ENCODE results near the gene USH1C. TPM values are rescaled to one million over a fixed set of nuclear protein-coding genes. Genes with fewer than 3 reads are reported as not detected.
A peak's percentile ranks its signal among the peaks of the same experiment; 100 is the strongest.

The USH1C gene
- total RNA-seq, 1 donor = not detected

DNA sequence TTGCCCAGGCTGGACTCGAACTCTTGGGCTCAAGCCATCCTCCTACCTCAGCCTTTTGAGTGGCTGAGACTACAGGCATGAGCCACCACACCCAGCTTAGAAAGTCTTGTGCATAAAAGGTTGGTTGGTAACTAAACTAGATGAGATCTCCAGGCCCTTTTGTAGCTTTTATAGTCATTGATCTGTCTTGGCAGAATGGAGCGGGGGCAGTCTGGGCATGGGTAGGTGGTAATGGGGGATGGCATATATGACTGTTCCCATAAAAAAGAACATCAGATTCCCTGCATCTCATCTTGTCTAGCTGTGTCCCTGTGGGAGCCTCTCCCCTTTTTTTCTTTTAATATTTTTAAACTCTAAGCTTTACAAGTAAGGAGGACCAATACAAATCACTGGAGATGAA, 97.7 kb downstream of the USH1C start:
- Histone ChIP-seq H3K27ac (ENCODE audit: low read depth, low read length) (no peak overlapping the region), H4K20me1 (ENCODE audit: insufficient read depth, low read length) (no peaks in the 10 kb centered on the region), H2AFZ (ENCODE audit: low read length) (no peak overlapping the region), H3K79me2 (ENCODE audit: insufficient read depth, low read length) (no peaks in the 10 kb centered on the region), H3K4me2 (ENCODE audit: insufficient read depth, low read length) (no peak overlapping the region), H3K4me3 (ENCODE audit: insufficient read depth, low read length) (no peak overlapping the region), H3K4me1 (ENCODE audit: insufficient read depth, low read length) (no peaks in the 10 kb centered on the region), H3K9me3 (ENCODE audit: low read depth, low read length) (no peaks in the 10 kb centered on the region), H3K36me3 (ENCODE audit: insufficient read depth, low read length) (no peaks in the 10 kb centered on the region), H3K27me3 (ENCODE audit: insufficient read depth, low read length) (peaks cover 13% of the 10 kb centered on the region)
- no peak for DNase-seq (ENCODE audit: insufficient read length, low spot score, missing footprints)
- TF ChIP-seq, protein P1, sequence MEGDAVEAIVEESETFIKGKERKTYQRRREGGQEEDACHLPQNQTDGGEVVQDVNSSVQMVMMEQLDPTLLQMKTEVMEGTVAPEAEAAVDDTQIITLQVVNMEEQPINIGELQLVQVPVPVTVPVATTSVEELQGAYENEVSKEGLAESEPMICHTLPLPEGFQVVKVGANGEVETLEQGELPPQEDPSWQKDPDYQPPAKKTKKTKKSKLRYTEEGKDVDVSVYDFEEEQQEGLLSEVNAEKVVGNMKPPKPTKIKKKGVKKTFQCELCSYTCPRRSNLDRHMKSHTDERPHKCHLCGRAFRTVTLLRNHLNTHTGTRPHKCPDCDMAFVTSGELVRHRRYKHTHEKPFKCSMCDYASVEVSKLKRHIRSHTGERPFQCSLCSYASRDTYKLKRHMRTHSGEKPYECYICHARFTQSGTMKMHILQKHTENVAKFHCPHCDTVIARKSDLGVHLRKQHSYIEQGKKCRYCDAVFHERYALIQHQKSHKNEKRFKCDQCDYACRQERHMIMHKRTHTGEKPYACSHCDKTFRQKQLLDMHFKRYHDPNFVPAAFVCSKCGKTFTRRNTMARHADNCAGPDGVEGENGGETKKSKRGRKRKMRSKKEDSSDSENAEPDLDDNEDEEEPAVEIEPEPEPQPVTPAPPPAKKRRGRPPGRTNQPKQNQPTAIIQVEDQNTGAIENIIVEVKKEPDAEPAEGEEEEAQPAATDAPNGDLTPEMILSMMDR (IDR thresholded peaks at IDR 0.05; ENCODE audit: extremely low read depth, low read depth, low read length) = no peak

DNA sequence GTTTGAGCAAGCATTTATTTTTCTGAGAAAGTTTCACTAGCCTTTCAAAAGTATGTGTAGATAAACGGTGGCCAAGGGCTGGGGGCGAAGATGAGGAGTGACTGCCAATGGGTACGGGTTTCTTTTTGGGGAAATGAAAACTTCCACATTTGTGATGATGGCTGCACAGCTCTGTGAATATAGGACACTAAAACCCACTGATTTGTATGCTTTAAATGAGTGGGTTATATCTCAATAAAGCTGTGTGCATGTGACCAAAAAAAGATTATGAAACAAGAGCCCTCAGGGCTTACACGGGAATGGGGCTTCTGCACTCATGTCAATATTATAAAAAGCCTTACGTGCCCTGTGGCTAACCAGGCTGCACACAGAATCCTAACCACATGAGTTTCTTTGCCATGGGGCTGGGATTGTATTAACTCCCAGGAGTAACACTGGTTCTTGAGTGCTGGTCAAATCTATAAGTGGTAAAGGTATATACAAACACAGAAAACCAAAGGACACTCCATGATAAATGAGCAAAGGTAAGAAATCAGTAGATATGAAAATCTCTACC, 98.9 kb downstream of the USH1C start:
- H3K27me3 ChIP-seq (ENCODE audit: insufficient read depth, low read length) = peaks cover 13% of the 10 kb centered on the region
- no peak for DNase-seq (ENCODE audit: insufficient read length, low spot score, missing footprints)
- TF ChIP-seq, protein P1 (IDR thresholded peaks at IDR 0.05; ENCODE audit: extremely low read depth, low read depth, low read length) = no peak
- H3K4me1 ChIP-seq (ENCODE audit: insufficient read depth, low read length) = no peaks in the 10 kb centered on the region
- H3K4me2 ChIP-seq (ENCODE audit: insufficient read depth, low read length) = no peak overlapping the region
- H3K79me2 ChIP-seq (ENCODE audit: insufficient read depth, low read length) = no peaks in the 10 kb centered on the region
- H4K20me1 ChIP-seq (ENCODE audit: insufficient read depth, low read length) = no peaks in the 10 kb centered on the region
- H3K36me3 ChIP-seq (ENCODE audit: insufficient read depth, low read length) = no peaks in the 10 kb centered on the region
- H3K27ac ChIP-seq (ENCODE audit: low read depth, low read length) = no peak overlapping the region
- no peak overlapping the region for H3K4me3 ChIP-seq (ENCODE audit: insufficient read depth, low read length)
- H3K9me3 ChIP-seq (ENCODE audit: low read depth, low read length) = no peaks in the 10 kb centered on the region
- no peak overlapping the region for H2AFZ ChIP-seq (ENCODE audit: low read length)

- H3K36me3 ChIP-seq (ENCODE audit: insufficient read depth, low read length) = no peaks in the 10 kb centered on the region
- no peaks in the 10 kb centered on the region for H3K9me3 ChIP-seq (ENCODE audit: low read depth, low read length)
- TF ChIP-seq, protein P1 (IDR thresholded peaks at IDR 0.05; ENCODE audit: extremely low read depth, low read depth, low read length) = no peak
These were observed 100.1 kb downstream of the USH1C start for GRCh38 chr11:17443926-17444690.

More at GRCh38 chr11:17443926-17444690, 100.1 kb downstream of the USH1C start:
- H3K27ac ChIP-seq (ENCODE audit: low read depth, low read length) = no peak overlapping the region
- H3K4me3 ChIP-seq (ENCODE audit: insufficient read depth, low read length) = no peak overlapping the region
- no peaks in the 10 kb centered on the region for H3K79me2 ChIP-seq (ENCODE audit: insufficient read depth, low read length)
- H3K27me3 ChIP-seq (ENCODE audit: insufficient read depth, low read length) = peaks cover 13% of the 10 kb centered on the region
- no peaks in the 10 kb centered on the region for H4K20me1 ChIP-seq (ENCODE audit: insufficient read depth, low read length)
- no peak overlapping the region for H3K4me2 ChIP-seq (ENCODE audit: insufficient read depth, low read length)
- peak; percentile 15 for DNase-seq (ENCODE audit: insufficient read length, low spot score, missing footprints)
- no peak overlapping the region for H2AFZ ChIP-seq (ENCODE audit: low read length)
- no peaks in the 10 kb centered on the region for H3K4me1 ChIP-seq (ENCODE audit: insufficient read depth, low read length)

Other genes with a start within 250 kb of the USH1C start
- 26.4 and 26.5 TPM in 2 replicates for gene NCR3LG1, start 192.6 kb downstream of the USH1C start, total RNA-seq
- gene KCNJ11, start 155.8 kb downstream of the USH1C start, total RNA-seq = under 0.01 TPM in 1 of 2 replicates, not detected in the other
- gene ABCC8, start 67.6 kb downstream of the USH1C start, total RNA-seq = not detected in 2 replicates
- gene OTOG, start 2.8 kb upstream of the USH1C start, total RNA-seq = not detected in 2 replicates
- not detected in 2 replicates for gene MYOD1, start 175.2 kb upstream of the USH1C start, total RNA-seq
- gene KCNC1, start 190.4 kb upstream of the USH1C start, total RNA-seq = under 0.01 TPM in 1 of 2 replicates, not detected in the other